NCI-H82 (cell line): ENCODE data around the gene UBE2L5.
A peak's percentile ranks its signal among the peaks of the same experiment; 100 is the strongest.

Experiments used
- DNase-seq: peaks from one replicate; lab custom pipeline; 2025; lab: John Stamatoyannopoulos, UW

Gene UBE2L5

DNA sequence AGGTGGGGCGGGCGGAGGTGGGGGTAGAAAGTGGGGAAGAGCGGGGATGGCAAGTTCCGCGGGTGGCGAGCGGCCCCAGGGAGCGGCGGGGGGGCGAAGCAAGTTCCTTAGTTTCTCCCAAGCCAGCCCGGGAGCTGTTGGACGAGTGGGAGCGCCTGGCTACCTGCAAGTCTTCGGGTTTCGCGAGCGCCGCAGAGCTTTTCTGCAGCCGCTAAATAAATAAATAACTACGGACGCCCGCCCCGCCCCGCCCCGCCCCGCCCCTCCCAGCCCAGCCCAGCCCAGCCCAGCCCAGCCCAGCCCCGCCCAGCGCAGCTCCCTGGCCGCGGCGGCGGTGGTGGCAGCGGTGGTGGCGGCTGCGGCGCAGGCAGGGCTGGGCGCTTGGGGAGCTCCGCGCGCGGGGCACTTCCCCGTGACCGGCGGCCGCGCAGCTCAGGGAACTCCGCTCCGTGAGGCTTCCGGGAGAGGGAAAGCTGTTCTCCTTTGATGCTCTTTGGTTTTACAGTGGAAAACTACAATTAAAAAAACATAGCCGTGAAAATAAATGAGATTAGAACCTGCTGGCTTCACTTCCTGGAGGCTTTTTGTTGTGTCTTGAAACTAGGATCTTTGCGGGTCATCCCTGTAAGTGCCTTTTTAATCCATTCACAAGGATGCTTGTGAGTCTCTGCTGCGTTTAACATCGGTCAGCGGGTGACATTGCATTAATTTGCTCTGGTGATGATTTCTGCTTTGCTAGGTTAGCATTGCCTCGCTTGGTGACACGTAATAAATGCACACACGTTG is at the start of gene UBE2L5:
Gene UBE2L5, plus strand, starts transcription at position 440 of the 786 bp plus-strand sequence. CDS start 5,498 bp downstream, outside the sequence.
- peak; percentile 94 for DNase-seq

DNA sequence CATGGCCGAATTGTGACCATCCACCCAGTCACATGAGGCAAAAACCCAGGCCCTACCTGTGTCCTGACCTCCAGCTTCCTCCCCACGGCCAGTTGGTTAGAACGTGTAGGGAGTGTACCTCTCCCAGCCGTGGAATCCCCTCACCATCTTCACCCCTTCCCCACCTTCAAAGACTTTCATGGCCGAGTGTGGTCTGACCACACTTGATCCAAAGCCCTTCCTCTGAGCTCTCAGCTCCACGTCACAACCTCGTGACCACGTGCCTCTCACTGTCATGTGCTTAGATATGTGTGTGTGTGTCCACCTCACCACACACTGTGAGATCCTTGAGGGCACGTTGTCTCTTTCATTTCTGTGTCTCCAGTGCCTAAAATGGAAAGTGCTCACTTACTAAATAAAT is 48.6 kb upstream of the UBE2L5 start:
- no peak for DNase-seq

DNA sequence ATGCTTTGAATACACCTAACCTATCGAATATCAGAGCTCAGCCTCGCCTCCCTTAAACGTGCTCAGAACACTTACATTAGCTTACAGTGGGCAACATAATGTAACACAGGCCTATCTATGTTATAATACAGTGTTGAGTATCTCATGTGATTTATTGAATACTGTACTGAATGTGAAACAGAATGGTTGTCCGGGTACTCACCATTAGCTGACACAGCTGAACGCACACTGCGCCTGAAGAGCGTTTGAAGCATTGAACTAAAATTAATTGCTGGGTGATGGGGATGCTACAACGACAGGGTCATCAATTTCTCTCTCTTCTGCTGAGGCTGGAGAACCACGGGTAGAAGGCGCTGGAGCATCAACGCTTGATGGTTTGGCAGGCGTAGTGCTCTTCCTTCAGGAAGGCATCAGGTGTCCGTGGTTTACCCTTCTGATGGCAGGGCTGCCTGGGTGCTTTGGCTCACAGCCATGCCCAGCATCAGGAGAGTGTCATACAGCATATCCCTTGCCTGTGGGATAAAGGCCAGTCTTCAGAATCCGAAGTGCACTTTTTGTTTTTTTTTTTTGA is 46.9 kb upstream of the UBE2L5 start:
- DNase-seq = no peak

DNA sequence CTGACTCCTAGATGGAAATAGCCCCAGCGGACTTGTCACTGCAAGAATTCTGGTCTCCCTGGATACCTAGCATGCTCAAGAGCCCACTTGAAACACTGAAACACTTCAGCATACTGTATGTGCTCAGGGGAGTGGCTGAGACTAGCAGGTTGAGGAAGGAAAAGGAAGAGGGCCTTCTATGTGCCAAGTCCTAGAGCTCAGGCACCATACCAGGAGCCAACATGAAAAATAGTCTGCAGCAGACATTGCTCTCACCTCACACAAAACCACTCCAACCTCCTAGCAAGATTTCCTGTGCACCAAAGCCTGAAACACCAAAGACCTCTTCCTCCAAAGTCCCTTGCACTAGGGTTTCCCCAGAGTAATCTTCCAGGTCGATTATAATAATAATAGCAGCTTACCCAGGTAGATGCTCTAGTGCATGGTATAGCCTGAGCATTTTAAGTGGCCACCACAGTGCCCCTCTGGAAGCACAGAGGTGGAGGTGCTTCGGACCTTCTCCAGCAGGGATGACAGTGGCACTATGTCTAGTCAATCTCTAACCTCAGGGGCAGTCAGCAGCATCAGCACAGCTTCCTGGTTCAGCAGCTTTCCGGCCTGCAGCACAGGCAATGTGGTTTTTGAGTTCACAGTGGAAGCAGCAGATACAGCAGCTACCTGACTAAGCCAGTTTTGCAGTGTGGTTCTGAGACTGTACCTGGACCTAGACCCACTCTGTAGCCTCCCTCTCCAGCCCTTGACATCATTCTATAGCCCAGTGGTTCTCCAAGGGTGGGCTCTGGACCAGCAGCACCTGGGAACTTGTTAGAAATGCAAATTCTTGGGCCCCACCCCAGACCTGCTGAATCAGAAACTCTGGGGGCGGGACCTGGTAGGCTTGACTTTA is 45.6 kb upstream of the UBE2L5 start:
- no peak for DNase-seq

GRCh38 chr13:30377312-30377685 is 45.0 kb upstream of the UBE2L5 start:
- DNase-seq = no peak

DNA sequence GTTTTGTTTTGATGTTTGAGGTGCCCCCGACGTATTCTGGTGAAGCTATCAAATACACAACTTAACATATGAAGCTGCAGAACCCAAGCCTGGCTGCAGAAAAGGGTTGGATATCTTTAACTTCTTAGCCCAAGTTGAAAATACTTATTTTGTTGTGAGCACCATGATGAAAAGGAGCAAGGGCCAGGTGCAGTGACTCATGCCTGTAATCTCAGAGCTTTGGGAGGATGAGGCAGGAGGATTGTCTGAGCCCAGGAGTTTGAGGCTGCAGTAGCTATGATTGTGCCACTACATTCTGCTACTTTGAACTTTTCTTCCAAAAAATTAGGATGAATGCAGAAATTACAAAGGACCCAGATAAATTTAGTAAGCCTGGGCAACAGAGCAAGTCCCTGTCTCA is 44.1 kb upstream of the UBE2L5 start:
- no peak for DNase-seq

- DNase-seq = no peak
Measured at GRCh38 chr13:30381049-30381448, 41.2 kb upstream of the UBE2L5 start.

GRCh38 chr13:30382836-30383525 is 39.3 kb upstream of the UBE2L5 start:
- DNase-seq = peak; percentile 90

DNA sequence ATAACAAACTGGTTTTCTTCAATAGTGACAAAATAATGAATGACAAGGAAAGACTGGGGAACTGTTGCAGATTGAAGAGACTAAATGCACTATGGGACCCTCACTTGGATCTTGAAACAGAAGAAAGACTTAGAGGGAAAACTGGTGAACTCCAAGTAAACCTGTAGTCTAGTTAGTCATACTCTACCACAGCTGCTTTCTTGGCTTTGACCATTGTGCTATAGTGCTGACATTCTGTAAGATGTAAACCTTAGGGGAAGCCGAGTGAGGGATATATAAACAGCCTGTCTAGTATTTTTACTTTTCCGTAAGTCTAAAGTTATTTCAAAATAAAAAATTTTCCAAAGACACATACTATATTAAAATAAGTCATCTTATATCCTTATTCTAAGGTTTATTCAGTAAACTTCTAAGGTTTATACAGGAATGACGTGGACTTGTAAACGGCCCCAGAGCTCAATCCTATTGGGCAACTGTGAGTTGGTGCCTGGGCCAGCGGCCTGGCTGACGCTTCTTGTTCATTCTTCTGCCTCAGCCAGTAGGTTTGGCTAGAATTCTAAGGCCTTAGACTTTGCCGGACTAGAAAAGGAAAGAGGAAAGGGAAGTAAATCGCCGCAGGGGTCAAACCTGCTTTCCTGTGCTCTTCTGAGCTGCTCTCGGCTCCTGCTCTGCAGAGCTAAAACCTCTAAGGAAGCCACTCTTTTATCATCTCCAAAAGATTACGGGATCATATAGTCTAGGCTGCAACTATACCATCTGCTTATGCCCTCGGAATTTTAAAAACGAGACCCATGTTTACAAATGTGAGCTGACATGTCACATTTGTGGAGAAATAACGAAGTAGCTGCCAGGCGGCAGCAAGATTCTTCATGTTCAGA is 33.6 kb upstream of the UBE2L5 start:
- peak; percentile 52 for DNase-seq

DNA sequence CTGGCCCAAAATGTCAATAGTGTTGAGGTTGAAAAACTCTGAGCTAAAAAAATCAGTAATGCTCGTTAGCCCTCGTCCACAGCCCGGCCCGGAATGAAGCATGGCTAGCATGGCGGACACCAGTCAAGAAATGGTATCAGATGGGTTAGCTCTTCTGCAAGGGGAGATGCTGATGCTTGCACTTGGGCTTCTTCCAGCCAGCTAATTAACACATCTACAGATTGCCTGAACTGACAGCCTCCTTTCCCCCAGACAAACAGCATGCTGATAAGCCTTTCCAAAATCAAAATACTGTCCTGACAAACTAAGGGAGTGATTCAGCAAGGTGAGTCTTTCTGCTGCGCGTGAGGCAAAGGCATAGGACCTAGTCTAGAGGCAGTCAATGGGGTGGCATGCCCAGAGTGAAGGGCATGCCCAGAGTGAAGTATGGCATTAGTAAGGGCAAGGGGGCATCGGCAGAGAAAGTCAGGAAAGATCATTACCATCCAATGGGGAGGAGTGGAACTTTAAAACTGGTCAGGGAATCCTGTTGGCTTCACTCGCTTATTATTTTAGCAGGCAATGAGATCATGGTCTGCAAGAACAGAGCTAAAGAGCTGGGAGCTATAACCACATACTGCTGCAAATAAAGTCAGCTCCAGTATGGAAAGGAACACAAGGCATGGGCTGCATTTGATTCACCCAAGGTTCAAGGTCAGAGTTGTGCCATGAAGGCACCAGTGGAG is 30.2 kb upstream of the UBE2L5 start:
- no peak for DNase-seq

- DNase-seq = no peak
Measured at GRCh38 chr13:30392681-30393045, 29.6 kb upstream of the UBE2L5 start.

- DNase-seq = no peak
Measured at GRCh38 chr13:30394751-30395191, 27.5 kb upstream of the UBE2L5 start.

DNA sequence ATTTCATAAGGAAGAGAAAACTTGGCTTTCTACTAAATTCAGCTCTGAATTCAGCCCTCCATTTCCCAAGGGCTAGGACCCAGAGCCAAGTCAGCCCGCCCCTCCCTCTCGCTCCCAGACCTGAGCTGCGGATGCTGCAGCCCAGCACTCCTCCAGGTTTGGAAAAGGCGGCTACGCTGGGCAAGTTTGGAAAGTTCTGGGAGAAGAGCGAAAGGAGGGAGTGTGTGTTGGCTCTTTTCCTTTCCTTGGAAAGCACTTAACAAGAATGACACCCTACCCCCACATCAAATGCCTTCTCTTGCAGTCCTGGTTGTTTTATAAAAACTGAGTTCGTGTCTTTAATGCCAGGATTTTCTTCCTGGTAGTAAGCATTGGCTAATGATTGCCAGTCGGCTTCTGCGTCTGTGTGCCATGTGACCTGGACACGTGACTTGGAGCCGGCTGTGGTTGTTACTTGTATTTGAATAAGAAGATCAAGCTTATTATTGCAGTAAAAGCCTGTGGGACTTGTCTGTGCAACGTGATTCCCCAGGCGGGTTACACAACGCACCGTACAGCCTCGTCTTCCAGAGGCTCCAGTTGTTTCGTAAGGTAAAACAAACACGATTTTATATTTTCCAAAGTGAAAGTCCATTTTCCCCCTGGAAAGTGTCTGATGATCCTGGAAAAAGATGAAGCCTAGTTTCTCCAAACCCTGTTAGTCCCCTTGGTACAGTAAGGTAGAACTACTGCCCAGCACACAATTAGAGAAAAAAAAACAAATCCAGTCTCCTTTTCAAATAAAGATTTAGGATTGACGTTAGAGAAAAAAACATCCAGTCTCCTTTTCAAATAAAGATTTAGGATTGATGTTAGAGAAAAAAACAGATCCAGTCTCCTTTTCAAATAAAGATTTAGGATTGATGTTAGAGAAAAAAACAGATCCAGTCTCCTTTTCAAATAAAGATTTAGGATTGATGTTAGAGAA is 26.8 kb upstream of the UBE2L5 start:
- DNase-seq = peak; percentile 97

DNA sequence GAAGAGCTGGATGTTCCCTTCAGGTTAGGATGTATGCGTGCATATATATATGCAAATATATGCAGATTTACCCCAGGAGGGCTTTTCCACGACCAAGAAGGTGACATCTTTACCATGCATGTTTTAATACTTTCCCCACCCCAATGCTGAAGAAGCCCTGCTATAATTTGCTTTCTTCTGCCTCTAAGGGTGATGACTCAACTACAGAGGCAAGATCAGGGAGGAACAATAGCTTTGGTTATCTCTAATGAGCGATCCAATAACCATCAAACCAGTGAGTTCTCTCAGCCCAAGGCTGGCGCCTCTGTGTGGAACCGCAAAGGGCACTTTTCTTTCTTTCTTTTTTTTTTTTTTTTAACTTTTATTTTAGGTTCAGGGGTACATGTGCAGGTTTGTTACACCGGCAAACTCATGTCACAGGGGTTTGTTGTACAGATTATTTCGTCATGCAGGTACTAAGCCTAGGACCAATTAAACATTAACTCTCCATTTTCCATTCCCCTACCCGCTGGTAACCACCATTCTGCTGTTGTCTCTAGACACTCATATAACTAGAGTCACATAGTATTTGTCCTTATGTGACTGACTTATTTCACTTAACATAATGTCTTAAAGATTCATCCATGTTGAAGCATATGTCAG is 25.7 kb upstream of the UBE2L5 start:
- DNase-seq = no peak

- no peak for DNase-seq
Measured at GRCh38 chr13:30398601-30399072, 23.7 kb upstream of the UBE2L5 start.

GRCh38 chr13:30400376-30400775 is 21.9 kb upstream of the UBE2L5 start:
- DNase-seq = no peak

DNA sequence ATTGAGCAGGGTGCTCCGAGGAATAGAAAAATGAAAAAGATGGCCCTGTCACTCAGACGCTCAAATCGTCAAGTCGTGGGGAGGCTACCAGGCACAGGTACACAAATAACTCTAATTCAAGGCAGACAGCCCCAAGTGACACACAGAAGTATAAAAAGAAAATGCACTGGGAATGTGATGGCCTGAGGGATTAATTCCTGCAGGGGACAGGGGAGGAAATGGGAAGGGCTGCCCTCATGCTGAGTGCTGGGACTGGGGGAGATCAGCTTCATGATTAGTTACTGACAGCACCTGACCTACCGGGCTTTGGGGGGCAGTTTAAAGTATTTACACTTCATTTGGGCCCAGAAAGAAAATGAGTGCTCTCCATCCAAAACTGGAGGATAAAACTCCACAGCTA is 20.9 kb upstream of the UBE2L5 start:
- DNase-seq = no peak

- DNase-seq = no peak
Measured at GRCh38 chr13:30403456-30403855, 18.8 kb upstream of the UBE2L5 start.

DNA sequence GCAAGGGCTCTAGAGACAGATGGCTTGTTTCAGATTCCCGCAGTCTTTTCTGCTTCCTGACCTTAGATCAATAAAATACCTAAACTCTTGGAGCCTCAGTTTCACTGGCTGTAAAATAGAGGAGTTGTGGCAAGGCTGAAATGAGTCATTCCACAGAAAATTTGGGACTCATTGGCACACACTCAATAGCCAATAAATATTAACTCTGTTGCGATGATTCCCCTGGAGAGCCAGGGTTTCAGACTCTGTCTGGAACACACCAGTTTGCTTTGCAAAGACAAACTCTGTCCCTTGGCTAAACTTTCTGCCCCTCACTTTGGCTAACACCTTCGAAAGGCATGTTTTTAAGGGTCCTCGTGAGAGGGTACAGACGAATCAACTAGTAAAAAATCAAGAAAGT is 18.1 kb upstream of the UBE2L5 start:
- no peak for DNase-seq
